Activated CD4-positive, CD25-positive, alpha-beta regulatory T cell treated with anti-CD3 and anti-CD28 coated beads, Interleukin-2, amount 50 U/mL, for 72 hours (primary cell): ENCODE data around the gene CD109.
"Not testable (repeated sequence)": the region's sequence is repeated elsewhere in the genome, so short reads cannot be mapped to it uniquely, and the experiment has no call there.

ENCODE experiments used
- DNase-seq: peaks from one replicate; pipeline ENCODE4 v3.0.0; 2021

The CD109 gene

GRCh38 chr6:73688351-73688750, 7.7 kb upstream of the CD109 start:
- DNase-seq: no peak

- DNase-seq: no peak
Measured at GRCh38 chr6:73690056-73690455, 5.9 kb upstream of the CD109 start.

GRCh38 chr6:73691512-73691911, 4.5 kb upstream of the CD109 start:
- DNase-seq: no peak

- DNase-seq: no peak
Measured at GRCh38 chr6:73694711-73695411, 1.1 kb upstream of the CD109 start.

DNA sequence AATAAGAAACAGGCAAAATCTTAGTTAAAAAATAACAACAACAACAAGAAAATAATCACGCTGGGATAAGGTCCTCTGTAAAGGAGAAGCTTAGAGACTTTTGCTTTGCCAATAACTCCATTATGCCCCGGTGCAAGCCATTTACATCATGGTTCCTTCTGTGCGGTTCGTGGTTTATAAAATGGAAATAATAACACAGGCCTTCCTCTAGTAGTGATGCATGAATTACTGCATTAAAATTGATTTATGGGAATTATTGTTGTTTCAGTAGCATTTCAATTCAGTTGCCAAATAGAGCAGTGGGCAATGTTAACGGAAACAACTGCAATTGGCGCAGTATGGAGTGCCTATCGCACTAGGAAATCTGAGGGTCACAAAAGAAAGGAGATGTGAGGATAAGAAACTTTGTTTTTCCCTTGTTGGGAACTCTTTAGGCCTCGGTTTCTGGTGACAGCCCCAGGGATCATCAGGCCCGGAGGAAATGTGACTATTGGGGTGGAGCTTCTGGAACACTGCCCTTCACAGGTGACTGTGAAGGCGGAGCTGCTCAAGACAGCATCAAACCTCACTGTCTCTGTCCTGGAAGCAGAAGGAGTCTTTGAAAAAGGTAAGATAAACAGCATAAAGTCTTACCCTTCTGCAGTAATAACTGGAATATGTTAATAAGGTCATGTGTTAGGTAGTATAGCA, 1.1 kb downstream of the CD109 start:
- DNase-seq: no peak

DNA sequence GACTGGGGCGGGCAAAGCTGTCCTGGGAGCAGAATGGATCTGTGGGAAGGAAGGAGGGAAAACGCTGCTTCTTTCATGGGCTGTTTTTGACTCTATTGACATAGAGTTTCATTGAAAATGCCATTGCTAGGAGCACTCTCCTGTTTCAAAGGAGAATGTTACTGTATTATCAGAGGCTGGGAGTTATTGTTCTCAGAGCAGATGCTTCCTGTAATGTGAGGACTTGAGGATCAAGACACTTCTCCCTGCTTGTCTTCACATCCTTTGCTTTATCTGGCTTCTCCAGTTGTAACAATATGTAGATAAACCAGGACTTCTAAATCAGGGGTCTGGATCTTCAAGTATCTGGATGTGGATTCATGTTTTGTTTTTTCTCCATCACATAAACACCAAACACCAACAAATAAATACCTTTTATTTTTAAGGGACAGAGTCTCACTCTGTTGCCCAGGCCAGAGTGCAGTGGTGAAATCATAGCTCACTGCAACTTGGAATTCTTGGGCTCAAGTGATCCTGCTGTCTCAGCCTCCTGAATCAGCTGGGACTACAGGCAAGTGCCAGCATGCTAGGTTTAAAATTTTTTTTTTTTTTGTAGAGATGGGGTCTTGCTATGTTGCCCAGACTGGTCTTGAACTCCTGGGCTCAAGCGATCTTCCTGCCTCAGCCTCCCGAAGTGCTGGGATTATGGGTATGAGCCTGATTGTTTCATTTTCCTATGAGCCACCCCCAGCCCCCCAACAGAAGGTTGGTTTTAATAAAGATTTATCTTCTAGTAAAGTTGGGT, 3.9 kb downstream of the CD109 start:
- DNase-seq: no peak

DNA sequence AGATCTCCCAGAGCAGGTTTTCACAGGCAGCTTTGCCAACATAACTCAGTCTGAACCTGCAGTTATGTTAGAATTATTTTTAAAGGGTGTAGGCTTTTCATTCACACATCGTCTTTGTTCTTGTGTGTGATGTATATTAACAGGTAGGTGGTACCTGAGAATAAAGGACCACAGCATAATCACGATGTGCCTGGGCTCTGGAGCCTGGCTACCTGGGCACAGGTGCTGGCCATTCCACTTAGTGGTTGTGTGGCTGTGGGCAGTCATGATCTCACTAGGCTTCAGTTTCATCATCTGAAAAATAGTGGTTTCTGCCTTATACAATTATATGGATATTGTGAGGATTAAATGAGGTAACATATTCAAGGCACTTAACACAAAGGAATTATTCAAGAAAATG, 6.4 kb downstream of the CD109 start:
- no peak for DNase-seq

GRCh38 chr6:73703466-73703865, 7.5 kb downstream of the CD109 start:
- DNase-seq: no peak

GRCh38 chr6:73704260-73704659, 8.3 kb downstream of the CD109 start:
- no peak for DNase-seq

DNA sequence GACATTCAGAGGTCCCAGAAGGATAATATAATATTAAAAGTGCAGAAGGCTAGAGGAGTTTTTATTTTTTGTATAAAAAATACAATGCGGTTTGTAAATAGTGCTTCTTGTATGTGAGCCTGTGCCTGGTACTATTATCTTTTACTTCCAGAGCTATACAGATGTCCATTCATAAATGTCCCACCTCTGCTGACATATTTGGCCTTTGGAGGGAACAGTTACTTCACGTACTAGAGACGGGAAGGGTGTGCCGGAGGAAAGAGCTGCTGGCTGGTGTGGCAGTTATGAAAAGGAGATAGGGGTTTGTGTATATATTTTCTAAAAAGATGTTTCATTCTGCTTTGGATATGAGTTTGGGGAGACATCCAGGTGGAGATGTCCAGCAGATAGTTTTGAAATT, 8.8 kb downstream of the CD109 start:
- no peak for DNase-seq

- no peak for DNase-seq
Measured at GRCh38 chr6:73706971-73707370, 11.0 kb downstream of the CD109 start.

- no peak for DNase-seq
Measured at GRCh38 chr6:73710470-73710869, 14.5 kb downstream of the CD109 start.

DNA sequence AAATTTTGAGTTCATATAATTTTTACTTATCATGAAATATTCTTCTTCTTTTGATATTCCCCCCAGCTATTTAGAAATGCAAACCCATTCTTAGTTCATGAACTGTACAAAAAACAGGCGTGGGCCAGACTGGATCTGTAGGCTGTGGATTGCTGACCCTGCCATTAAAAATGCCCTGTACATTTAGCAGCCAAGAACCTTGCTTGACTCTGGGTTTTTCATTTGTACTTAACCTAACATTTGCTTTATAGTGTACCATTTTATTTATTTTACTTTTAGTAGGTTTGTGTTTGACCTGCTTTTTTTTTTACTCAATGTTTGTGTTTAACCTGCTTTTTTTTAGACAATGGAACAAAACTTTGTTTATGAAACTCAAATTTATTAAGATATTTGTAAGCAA, 14.9 kb downstream of the CD109 start:
- DNase-seq: no peak

- DNase-seq: no peak
Measured at GRCh38 chr6:73712535-73713173, 16.7 kb downstream of the CD109 start.

- no peak for DNase-seq
Measured at GRCh38 chr6:73713426-73714147, 17.6 kb downstream of the CD109 start.

GRCh38 chr6:73715111-73715508, 19.1 kb downstream of the CD109 start:
- not testable (repeated sequence) for DNase-seq

- no peak for DNase-seq
Measured at GRCh38 chr6:73719046-73719445, 23.0 kb downstream of the CD109 start.

DNA sequence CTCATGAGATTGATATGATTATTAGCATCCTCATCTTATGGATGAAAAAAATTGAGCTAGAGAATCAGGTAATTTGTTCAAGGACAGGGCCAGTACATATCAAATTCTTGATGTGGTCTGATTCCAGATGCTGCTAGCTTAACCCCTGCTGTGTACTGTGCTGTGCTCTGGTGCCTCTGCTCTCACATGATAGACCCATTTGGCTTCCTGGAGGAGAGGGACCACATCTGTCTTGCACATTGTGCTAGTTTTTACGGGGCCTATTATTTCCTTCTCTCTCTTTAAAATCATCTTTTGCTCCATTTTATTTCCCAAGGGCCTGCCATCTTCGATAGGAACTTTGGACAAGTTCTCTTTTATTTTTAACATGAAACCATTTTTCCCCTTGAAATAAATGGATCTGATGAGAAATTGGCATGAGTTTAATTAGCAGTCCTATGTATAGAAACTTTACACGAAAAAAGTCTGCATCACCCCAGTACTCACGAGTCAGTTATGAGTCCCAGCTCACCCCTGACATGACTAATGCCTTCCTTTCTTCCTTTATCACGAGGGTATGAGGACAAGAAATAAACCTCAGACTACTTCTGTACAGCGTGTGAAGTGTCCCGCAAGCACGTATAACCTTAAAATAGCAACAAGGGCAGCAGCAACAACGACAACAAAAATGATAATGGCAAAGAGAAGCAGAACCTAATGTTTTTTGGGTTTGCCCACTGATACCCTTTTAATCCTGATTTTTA, 26.5 kb downstream of the CD109 start:
- DNase-seq: no peak

DNA sequence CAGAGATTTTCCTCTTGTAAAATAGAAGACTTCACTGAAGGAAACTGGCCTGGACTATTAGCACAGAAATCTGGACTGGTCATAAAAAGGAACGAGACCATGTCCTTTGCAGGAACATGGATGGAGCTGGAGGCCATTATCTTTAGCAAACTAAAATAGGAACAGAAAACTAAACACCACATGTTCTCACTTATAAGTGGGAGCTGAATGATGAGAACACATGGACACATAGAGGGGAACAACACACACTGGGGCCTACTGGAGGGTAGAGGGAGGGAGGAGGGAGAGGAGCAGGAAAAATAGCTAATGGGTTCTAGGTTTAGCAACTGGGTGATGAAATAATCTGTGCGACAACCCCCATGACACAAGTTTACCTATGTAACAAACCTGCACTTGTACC, 27.5 kb downstream of the CD109 start:
- not testable (repeated sequence) for DNase-seq

- DNase-seq: no peak
Measured at GRCh38 chr6:73724389-73724788, 28.4 kb downstream of the CD109 start.

DNA sequence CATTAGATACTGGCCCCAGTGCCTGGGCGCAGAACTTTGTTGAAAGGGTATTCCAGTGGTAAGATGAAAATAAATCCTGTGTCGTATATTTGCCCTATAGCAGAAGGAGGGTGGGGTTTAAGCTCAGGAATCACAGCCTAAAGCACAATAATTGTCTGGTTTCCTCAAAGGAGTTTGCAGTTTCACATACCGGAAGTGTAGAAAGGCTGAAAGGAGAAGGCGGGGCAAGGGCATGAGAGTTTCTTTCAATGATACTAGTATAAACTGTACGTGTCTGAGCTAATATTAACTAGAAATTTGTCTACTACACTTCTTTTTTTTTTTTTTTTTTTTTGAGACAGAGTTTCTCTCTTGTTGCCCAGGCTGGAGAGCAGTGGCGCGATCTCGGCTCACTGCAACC, 29.2 kb downstream of the CD109 start:
- not testable (repeated sequence) for DNase-seq

- DNase-seq: no peak
Measured at GRCh38 chr6:73727114-73727513, 31.1 kb downstream of the CD109 start.
